Vagina (tissue), 2 donors: ENCODE data around the gene NT5DC1. TPM values are rescaled to one million over a fixed set of nuclear protein-coding genes. Genes with fewer than 3 reads are reported as not detected.
"Not testable (repeated sequence)": the region's sequence is repeated elsewhere in the genome, so short reads cannot be mapped to it uniquely, and the experiment has no call there.

Experiments
- DNase-seq, 2 donors: peaks; one replicate each; pipeline ENCODE4 v3.0.0-alpha.2; 2017; ENCODE audit errors: extremely low spot score in 2 of 2
- H3K27ac ChIP-seq: fragments of 200-600 bp; sonication (generic); one replicate; pipeline ENCODE4 v1.5.1; 2019
- H3K27me3 ChIP-seq: fragments of 200-600 bp; sonication (generic); one replicate; pipeline ENCODE4 v1.5.1; 2019
- H3K36me3 ChIP-seq, 2 donors: fragments of 200-600 bp; sonication (generic); one replicate each; pipeline ENCODE4 v1.5.1; 2017 to 2019
- H3K4me1 ChIP-seq: fragments of 200-600 bp; sonication (generic); one replicate; pipeline ENCODE4 v1.5.1; 2019
- H3K4me3 ChIP-seq, 2 donors: fragments of 200-600 bp; sonication (generic); 1 replicate in 1 of 2; 2 replicates in 1 of 2; pipeline ENCODE4 v1.5.1; 2016 to 2019
- H3K9me3 ChIP-seq: fragments of 200-600 bp; sonication (generic); one replicate; pipeline ENCODE4 v1.5.1; 2019
- POLR2A ChIP-seq, 2 donors: fragments of 450-650 bp; IDR thresholded peaks; one replicate each; pipeline ENCODE4 v1.6.1; 2017; ENCODE audit warnings: antibody characterized with exemption in 2 of 2, mild to moderate bottlenecking in 2 of 2, moderate library complexity in 2 of 2
- POLR2AphosphoS5 ChIP-seq, 2 donors: sonication (generic); formaldehyde crosslinking; IDR thresholded peaks; one replicate each; pipeline ENCODE4 v1.9.0; 2017; ENCODE audit warnings: antibody characterized with exemption in 2 of 2, mild to moderate bottlenecking in 2 of 2, low read depth in 1 of 2; ENCODE audit not compliant: insufficient read depth in 1 of 2
- intact Hi-C: fragments of 100-400 bp; cut with DNase I; formaldehyde crosslinking; loops from one replicate; pipeline ENCODE4 v1.15.1; 2023
- total RNA-seq: library from RNA; depleted of rRNA; stranded (reverse); fragments of >200 nt; gene quantifications from one replicate; pipeline ENCODE4 v1.2.3, GENCODE V29; 2016
- TF ChIP-seq, protein P1 (sequence below), 3 experiments: fragments of 450-650 bp in 2 of 3; fragments of 200-600 bp in 1 of 3; sonication (generic) in 1 of 3; IDR thresholded peaks; one replicate each; pipeline ENCODE4 v1.5.1; 2017 to 2019; ENCODE audit warnings: antibody characterized with exemption in 3 of 3, mild to moderate bottlenecking in 2 of 3, moderate library complexity in 2 of 3

Gene NT5DC1
- total RNA-seq, 1 donor from 2014 or later: 6.1 TPM

DNA sequence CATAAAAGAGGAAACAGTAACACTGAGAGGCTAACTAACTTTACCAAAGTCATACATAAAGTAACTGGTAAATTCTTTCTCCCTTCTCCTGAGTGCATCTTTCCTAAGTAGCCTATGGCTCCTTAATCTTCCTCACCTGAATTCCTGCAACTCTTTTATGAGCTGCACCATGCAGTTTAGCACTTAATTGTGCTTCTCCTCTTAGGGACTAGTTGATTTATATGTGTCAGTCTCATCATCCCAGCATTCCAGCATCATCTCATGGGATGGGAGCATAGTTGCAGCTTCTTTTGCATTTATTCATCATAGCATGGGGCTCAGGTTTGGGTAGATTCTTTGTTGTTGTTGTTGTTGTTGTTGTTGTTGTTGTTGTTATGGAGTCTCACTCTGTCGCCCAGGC lies 182.5 kb downstream of the NT5DC1 start:
- no peak overlapping the region for H3K27ac ChIP-seq
- no peak overlapping the region for H3K4me3 ChIP-seq
- H3K4me1 ChIP-seq: peaks cover 19% of the 10 kb centered on the region
- DNase-seq: no peak
- H3K9me3 ChIP-seq: no peaks in the 10 kb centered on the region
- no peaks in the 10 kb centered on the region for H3K36me3 ChIP-seq
- intact Hi-C loops: no loop called here
- H3K27me3 ChIP-seq: no peaks in the 10 kb centered on the region
- TF ChIP-seq, protein P1, sequence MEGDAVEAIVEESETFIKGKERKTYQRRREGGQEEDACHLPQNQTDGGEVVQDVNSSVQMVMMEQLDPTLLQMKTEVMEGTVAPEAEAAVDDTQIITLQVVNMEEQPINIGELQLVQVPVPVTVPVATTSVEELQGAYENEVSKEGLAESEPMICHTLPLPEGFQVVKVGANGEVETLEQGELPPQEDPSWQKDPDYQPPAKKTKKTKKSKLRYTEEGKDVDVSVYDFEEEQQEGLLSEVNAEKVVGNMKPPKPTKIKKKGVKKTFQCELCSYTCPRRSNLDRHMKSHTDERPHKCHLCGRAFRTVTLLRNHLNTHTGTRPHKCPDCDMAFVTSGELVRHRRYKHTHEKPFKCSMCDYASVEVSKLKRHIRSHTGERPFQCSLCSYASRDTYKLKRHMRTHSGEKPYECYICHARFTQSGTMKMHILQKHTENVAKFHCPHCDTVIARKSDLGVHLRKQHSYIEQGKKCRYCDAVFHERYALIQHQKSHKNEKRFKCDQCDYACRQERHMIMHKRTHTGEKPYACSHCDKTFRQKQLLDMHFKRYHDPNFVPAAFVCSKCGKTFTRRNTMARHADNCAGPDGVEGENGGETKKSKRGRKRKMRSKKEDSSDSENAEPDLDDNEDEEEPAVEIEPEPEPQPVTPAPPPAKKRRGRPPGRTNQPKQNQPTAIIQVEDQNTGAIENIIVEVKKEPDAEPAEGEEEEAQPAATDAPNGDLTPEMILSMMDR (IDR thresholded peaks at IDR 0.05): no peak
- no peak for TF ChIP-seq POLR2AphosphoS5 (IDR thresholded peaks at IDR 0.05; ENCODE audit: insufficient read depth in 1 of 2, low read depth in 1 of 2)

DNA sequence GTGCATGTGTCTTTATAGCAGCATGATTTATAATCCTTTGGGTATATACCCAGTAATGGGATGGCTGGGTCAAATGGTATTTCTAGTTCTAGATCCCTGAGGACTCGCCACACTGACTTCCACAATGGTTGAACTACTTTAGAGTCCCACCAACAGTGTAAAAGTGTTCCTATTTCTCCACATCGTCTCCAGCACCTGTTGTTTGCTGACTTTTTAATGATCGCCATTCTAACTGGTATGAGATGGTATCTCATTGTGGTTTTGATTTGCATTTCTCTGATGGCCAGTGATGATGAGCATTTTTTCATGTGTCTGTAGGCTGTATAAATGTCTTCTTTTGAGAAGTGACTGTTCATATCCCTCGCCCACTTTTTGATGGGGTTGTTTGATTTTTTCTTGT lies 184.3 kb downstream of the NT5DC1 start:
- not testable (repeated sequence) for H3K27ac ChIP-seq, H3K9me3 ChIP-seq, H3K4me3 ChIP-seq, DNase-seq, H3K36me3 ChIP-seq, H3K27me3 ChIP-seq
- peaks cover 11% of the 10 kb centered on the region for H3K4me1 ChIP-seq
- intact Hi-C loops: loop anchor here (5.0 kb wide), 1 partner anchor 247 kb away; no protein-coding TSS in a partner anchor

DNA sequence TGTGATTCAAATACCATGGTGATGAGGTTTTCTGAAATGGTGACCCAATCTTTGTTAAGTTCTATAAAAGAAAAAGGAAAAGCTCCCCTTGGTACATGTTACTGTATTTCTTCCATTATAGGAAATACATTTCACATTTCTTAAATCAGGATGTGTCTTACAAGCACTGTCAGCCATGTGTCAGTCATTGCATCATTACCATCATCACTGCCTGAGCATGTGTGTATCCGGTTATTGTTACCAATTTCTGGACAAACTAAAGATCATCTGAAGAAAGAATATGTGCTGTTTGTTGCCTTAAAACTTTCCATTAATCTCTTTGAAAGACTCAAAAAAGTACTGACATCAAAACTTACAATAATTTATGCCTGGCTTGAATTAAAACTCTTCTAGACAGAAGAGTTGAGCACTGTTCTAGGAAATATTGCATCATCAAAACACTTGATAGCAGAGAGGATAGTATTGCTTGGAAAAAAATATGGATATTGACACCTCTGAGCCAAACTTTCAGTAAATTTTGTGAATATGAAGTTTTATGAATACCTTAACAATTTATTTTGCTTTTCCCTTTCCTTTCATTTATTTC lies 186.2 kb downstream of the NT5DC1 start:
- no peaks in the 10 kb centered on the region for H3K9me3 ChIP-seq
- no peak overlapping the region for H3K27ac ChIP-seq
- TF ChIP-seq, protein P1 (IDR thresholded peaks at IDR 0.05): no peak
- H3K4me3 ChIP-seq: no peak overlapping the region
- no peak for DNase-seq
- H3K36me3 ChIP-seq: no peaks in the 10 kb centered on the region
- no peaks in the 10 kb centered on the region for H3K27me3 ChIP-seq
- H3K4me1 ChIP-seq: no peaks in the 10 kb centered on the region
- intact Hi-C loops: loop anchor here (5.0 kb wide), 1 partner anchor 245 kb away; no protein-coding TSS in a partner anchor

DNA sequence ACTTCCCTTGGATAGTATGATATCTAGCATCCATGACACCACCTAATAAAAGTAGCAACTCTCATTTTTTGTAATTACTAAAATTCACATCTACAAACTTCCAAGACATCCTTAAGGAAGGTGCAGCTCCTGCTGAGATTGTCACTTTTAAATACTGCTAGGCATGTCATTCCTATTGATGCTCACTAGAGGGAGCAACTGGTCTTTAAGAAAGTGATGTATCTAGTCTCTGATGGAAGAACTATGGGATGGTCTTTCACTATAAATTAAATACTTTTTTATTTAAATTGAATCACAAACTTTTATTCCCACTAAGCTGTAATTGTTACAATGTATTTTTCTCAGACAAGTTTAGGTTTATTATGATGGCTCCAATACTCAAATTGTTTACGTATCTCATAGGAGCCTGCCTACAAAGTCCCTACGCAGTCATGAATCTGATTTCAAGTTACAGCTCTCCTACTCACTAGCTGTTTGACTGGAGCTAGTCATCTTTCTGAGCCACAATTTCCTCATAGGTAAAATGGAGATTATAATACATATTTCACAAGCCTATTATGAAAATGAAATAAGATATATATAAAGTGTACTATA lies 187.1 kb downstream of the NT5DC1 start:
- H3K9me3 ChIP-seq: no peaks in the 10 kb centered on the region
- H3K4me1 ChIP-seq: no peaks in the 10 kb centered on the region
- no peaks in the 10 kb centered on the region for H3K27me3 ChIP-seq
- H3K4me3 ChIP-seq: no peak overlapping the region
- H3K36me3 ChIP-seq: no peaks in the 10 kb centered on the region
- intact Hi-C loops: loop anchor here (5.0 kb wide), 1 partner anchor 245 kb away; no protein-coding TSS in a partner anchor
- TF ChIP-seq POLR2A (IDR thresholded peaks at IDR 0.05): no peak
- TF ChIP-seq, protein P1 (IDR thresholded peaks at IDR 0.05): peak; percentile 69 to 89 (median 82)
- no peak for DNase-seq
- no peak overlapping the region for H3K27ac ChIP-seq

DNA sequence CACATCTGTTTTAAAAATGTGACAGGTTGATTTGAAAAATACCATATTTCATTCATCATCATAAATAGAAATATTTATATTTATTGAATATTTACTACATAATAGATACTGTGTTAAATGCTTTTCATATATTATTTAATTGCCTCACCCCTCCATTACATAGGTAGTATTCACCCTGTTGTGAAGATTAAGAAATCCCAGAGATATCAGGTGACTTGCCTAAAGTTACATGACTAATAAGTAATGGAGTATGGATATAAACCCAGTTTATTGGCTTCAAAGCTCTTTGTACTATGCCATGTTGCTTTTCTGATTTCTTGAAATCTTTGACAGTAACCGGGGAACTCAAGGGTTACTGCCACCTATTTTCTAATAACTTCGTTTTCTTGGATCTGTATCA lies 189.2 kb downstream of the NT5DC1 start:
- Histone ChIP-seq H3K27ac (no peak overlapping the region), H3K36me3 (no peaks in the 10 kb centered on the region), H3K27me3 (no peaks in the 10 kb centered on the region), H3K9me3 (no peaks in the 10 kb centered on the region), H3K4me1 (no peaks in the 10 kb centered on the region), H3K4me3 (no peak overlapping the region)
- DNase-seq: no peak
- intact Hi-C loops: loop anchor here (5.0 kb wide), 1 partner anchor 242 kb away; no protein-coding TSS in a partner anchor
- TF ChIP-seq POLR2AphosphoS5 (IDR thresholded peaks at IDR 0.05; ENCODE audit: insufficient read depth in 1 of 2, low read depth in 1 of 2) (no peak), POLR2A (IDR thresholded peaks at IDR 0.05) (no peak)
- TF ChIP-seq, protein P1 (IDR thresholded peaks at IDR 0.05): no peak
